Effector CD4-positive, alpha-beta T cell (primary cell): ENCODE measurements around the gene HHIPL1.

ENCODE experiments used
- DNase-seq: peaks from one replicate; pipeline ENCODE4 v3.0.0-alpha.2; 2020

HHIPL1 gene

GRCh38 chr14:99612071-99612737, 32.7 kb upstream of the HHIPL1 start:
- no peak for DNase-seq

GRCh38 chr14:99612738-99613330, 32.1 kb upstream of the HHIPL1 start:
- no peak for DNase-seq

GRCh38 chr14:99615497-99616157, 29.3 kb upstream of the HHIPL1 start:
- DNase-seq: no peak

GRCh38 chr14:99616832-99617800, 27.8 kb upstream of the HHIPL1 start:
- no peak for DNase-seq

- no peak for DNase-seq
Observed at GRCh38 chr14:99619835-99620834, 24.8 kb upstream of the HHIPL1 start.

GRCh38 chr14:99621948-99622347, 23.0 kb upstream of the HHIPL1 start:
- no peak for DNase-seq

- no peak for DNase-seq
Observed at GRCh38 chr14:99624024-99624423, 20.9 kb upstream of the HHIPL1 start.

GRCh38 chr14:99624971-99625370, 20.0 kb upstream of the HHIPL1 start:
- no peak for DNase-seq

- no peak for DNase-seq
Observed at GRCh38 chr14:99625476-99625875, 19.5 kb upstream of the HHIPL1 start.

GRCh38 chr14:99626041-99626648, 18.8 kb upstream of the HHIPL1 start:
- DNase-seq: no peak

GRCh38 chr14:99627100-99627499, 17.8 kb upstream of the HHIPL1 start:
- no peak for DNase-seq

GRCh38 chr14:99627510-99628381, 17.2 kb upstream of the HHIPL1 start:
- no peak for DNase-seq

GRCh38 chr14:99628887-99629618, 15.9 kb upstream of the HHIPL1 start:
- peak; percentile 36 for DNase-seq

- no peak for DNase-seq
Observed at GRCh38 chr14:99630202-99630601, 14.7 kb upstream of the HHIPL1 start.

- no peak for DNase-seq
Observed at GRCh38 chr14:99632410-99633035, 12.4 kb upstream of the HHIPL1 start.

GRCh38 chr14:99633141-99633540, 11.8 kb upstream of the HHIPL1 start:
- no peak for DNase-seq

GRCh38 chr14:99633918-99634317, 11.0 kb upstream of the HHIPL1 start:
- DNase-seq: no peak

- no peak for DNase-seq
Observed at GRCh38 chr14:99634443-99634842, 10.5 kb upstream of the HHIPL1 start.

- DNase-seq: no peak
Observed at GRCh38 chr14:99635116-99635515, 9.8 kb upstream of the HHIPL1 start.
